ENCODE results near the gene ATR.

- no peak for TF ChIP-seq CTCF (IDR thresholded peaks at IDR 0.05)
- no peak for TF ChIP-seq POLR2A (IDR thresholded peaks at IDR 0.05; ENCODE audit: low read depth)
- no peak for TF ChIP-seq POLR2AphosphoS5 (IDR thresholded peaks at IDR 0.05)
Observed at GRCh38 chr3:142625153-142625440, 46.6 kb upstream of the ATR start.

Measured in esophagus muscularis mucosa (tissue), 3 donors.